Loucy (cell line): ENCODE data around the gene PLEKHN1.
A peak's percentile ranks its signal among the peaks of the same experiment; 100 is the strongest.

ENCODE experiments used
- H2AFZ ChIP-seq: fragments of 200-600 bp; sonication (generic); 2 replicates; pipeline ENCODE4 v1.6.0; 2016; ENCODE audit warnings: antibody characterized with exemption, mild to moderate bottlenecking, low read length, moderate library complexity
- H3F3A ChIP-seq: fragments of 200-600 bp; 2 replicates; pipeline ENCODE4 v1.6.0; 2016; ENCODE audit warnings: antibody characterized with exemption, low read depth, mild to moderate bottlenecking
- H3K27me3 ChIP-seq: fragments of 200-600 bp; sonication (generic); 2 replicates; pipeline ENCODE4 v1.6.1; 2014; ENCODE audit warnings: low read length, mild to moderate bottlenecking; ENCODE audit not compliant: insufficient read depth, poor library complexity, severe bottlenecking
- H3K36me3 ChIP-seq: fragments of 200-600 bp; sonication (generic); 2 replicates; pipeline ENCODE4 v1.6.1; 2016; ENCODE audit warnings: low read length; ENCODE audit not compliant: insufficient read depth
- H3K4me1 ChIP-seq: fragments of 200-600 bp; sonication (generic); 2 replicates; pipeline ENCODE4 v1.5.1; 2014; ENCODE audit warnings: low read length, mild to moderate bottlenecking; ENCODE audit not compliant: insufficient read depth, poor library complexity, severe bottlenecking
- H3K4me2 ChIP-seq: fragments of 200-600 bp; sonication (generic); 2 replicates; pipeline ENCODE4 v1.6.0; 2014; ENCODE audit warnings: antibody characterized with exemption, low read length, low read depth, mild to moderate bottlenecking; ENCODE audit not compliant: poor library complexity, severe bottlenecking
- H3K4me3 ChIP-seq: fragments of 200-600 bp; sonication (generic); 2 replicates; pipeline ENCODE4 v1.5.1; 2014; ENCODE audit warnings: low read length, mild to moderate bottlenecking, mixed read lengths; ENCODE audit not compliant: poor library complexity, severe bottlenecking
- H3K79me2 ChIP-seq: fragments of 200-600 bp; sonication (generic); 2 replicates; pipeline ENCODE4 v1.6.1; 2014; ENCODE audit warnings: low read length; ENCODE audit not compliant: insufficient read depth
- H3K9ac ChIP-seq: fragments of 200-600 bp; sonication (generic); 2 replicates; pipeline ENCODE4 v1.6.0; 2014; ENCODE audit warnings: mild to moderate bottlenecking, low read depth, low read length, moderate library complexity; ENCODE audit not compliant: poor library complexity, severe bottlenecking
- H3K9me2 ChIP-seq: fragments of 200-600 bp; sonication (generic); replicated peaks from 2 replicates; pipeline ENCODE4 v1.6.1; 2016; ENCODE audit warnings: low read depth, low read length, mixed read lengths
- H3K9me3 ChIP-seq: fragments of 200-600 bp; sonication (generic); 2 replicates; pipeline ENCODE4 v1.6.1; 2014; ENCODE audit warnings: mild to moderate bottlenecking, antibody characterized with exemption, low read length, low read depth; ENCODE audit not compliant: insufficient read depth
- H4K20me1 ChIP-seq: fragments of 200-600 bp; sonication (generic); 2 replicates; pipeline ENCODE4 v1.6.0; 2014; ENCODE audit warnings: antibody characterized with exemption, low read length, mild to moderate bottlenecking; ENCODE audit not compliant: insufficient read depth, poor library complexity, severe bottlenecking
- CTCF ChIP-seq: fragments of 200-600 bp; sonication (generic); conservative IDR thresholded peaks from 2 replicates; pipeline ENCODE4 v1.5.1; 2014; ENCODE audit warnings: mild to moderate bottlenecking, antibody characterized with exemption, low read length
- EZH2phosphoT487 ChIP-seq: fragments of 200-600 bp; IDR thresholded peaks from 2 replicates; pipeline ENCODE4 v1.6.1; 2018; ENCODE audit warnings: antibody characterized with exemption, mild to moderate bottlenecking, moderate library complexity, borderline replicate concordance

The PLEKHN1 gene

GRCh38 chr1:965526-966134 is 652 bp upstream of the PLEKHN1 start:
- H3K4me2 ChIP-seq: no peak overlapping the region

GRCh38 chr1:966704-967300 is 520 bp downstream of the PLEKHN1 start:
- Histone ChIP-seq H3K4me1 (peaks cover 16% of the 10 kb centered on the region), H3K9me2 (no peaks in the 10 kb centered on the region), H3K9me3 (no peaks in the 10 kb centered on the region), H3K79me2 (no peaks in the 10 kb centered on the region), H3K27me3 (no peaks in the 10 kb centered on the region), H3K9ac (peak overlapping the region; percentile 45), H2AFZ (peak overlapping the region; percentile 89), H3K36me3 (no peaks in the 10 kb centered on the region), H3K4me3 (peak overlapping the region; percentile 67), H4K20me1 (no peaks in the 10 kb centered on the region), H3K4me2 (peak overlapping the region; percentile 78), H3F3A (no peaks in the 10 kb centered on the region)
- TF ChIP-seq CTCF: no peak
- no peak for TF ChIP-seq EZH2phosphoT487

More at GRCh38 chr1:965526-966134, 652 bp upstream of the PLEKHN1 start:
- Histone ChIP-seq H3K79me2 (no peaks in the 10 kb centered on the region), H2AFZ (no peak overlapping the region), H3K4me3 (no peak overlapping the region), H3K9ac (no peak overlapping the region), H3K27me3 (no peaks in the 10 kb centered on the region), H3K4me1 (peaks cover 18% of the 10 kb centered on the region), H3K9me3 (no peaks in the 10 kb centered on the region), H4K20me1 (no peaks in the 10 kb centered on the region), H3K9me2 (no peaks in the 10 kb centered on the region), H3K36me3 (no peaks in the 10 kb centered on the region), H3F3A (no peaks in the 10 kb centered on the region)
- TF ChIP-seq EZH2phosphoT487 (no peak), CTCF (no peak)

GRCh38 chr1:967466-968343 is 1.4 kb downstream of the PLEKHN1 start:
- Histone ChIP-seq H3K9me3 (no peaks in the 10 kb centered on the region), H3K9ac (no peak overlapping the region), H3K4me1 (peaks cover 16% of the 10 kb centered on the region), H2AFZ (no peak overlapping the region), H3K27me3 (no peaks in the 10 kb centered on the region), H3F3A (no peaks in the 10 kb centered on the region), H3K4me2 (peak overlapping the region; percentile 78), H3K4me3 (peak overlapping the region; percentile 67), H4K20me1 (no peaks in the 10 kb centered on the region), H3K79me2 (no peaks in the 10 kb centered on the region), H3K9me2 (no peaks in the 10 kb centered on the region), H3K36me3 (no peaks in the 10 kb centered on the region)
- TF ChIP-seq EZH2phosphoT487 (no peak), CTCF (no peak)
